Stimulated activated CD4-positive, alpha-beta T cell treated with anti-CD3 and anti-CD28 coated beads, Interleukin-1b, Interleukin-23, amount 100 ng/mL, for 4 hours (primary cell): ENCODE results near the gene RNF123.

Experiments
- DNase-seq, 2 donors: peaks; one replicate each; pipeline ENCODE4 v3.0.0-alpha.2; 2020; ENCODE audit warnings: low read depth in 2 of 2

RNF123 gene

DNA sequence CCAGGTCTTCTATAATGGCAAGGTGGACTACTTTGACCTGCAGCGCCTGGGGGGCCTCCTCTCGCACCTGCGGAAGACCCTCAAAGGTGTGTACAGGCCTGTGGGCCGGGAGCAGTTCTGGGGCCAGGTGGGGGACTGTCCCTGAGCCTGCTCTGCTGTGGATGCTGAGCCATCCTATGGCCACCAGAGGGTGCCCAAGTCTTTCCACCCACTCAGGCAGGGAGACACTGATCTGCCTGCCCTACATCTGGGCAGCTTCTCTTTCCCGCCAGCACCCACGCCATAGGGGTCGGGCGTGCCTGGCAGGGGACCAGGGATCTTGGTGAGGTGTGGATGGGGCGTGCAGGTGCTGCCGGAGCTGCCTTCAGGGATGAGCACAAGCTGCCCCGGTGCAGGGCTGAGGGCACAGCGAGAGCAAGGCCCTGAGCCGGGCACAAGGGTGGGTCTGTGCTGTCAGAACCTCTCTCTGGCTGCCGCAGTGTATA lies 14.1 kb downstream of the RNF123 start:
- DNase-seq = peak; percentile 37 to 51

DNA sequence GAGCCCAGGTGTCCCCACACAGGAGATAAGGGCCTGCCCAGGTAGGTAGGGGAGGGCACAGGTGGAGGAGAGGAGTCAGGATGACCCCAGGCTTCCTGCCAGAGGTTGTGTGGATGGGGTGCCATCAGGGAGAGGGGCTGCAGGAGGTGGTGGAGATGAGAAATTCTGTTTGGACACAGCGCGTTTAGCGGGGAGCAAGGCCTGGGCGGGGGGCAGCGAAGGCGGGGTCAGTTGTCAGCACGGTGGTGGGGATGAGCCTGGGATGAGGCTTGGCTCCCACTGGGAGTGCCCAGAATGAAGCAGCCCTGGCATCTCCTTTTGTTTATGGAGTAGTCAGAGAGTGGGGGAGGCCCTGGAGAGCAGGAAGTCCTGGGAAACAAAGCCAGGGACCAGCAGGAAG lies 14.6 kb downstream of the RNF123 start:
- DNase-seq = no peak

DNA sequence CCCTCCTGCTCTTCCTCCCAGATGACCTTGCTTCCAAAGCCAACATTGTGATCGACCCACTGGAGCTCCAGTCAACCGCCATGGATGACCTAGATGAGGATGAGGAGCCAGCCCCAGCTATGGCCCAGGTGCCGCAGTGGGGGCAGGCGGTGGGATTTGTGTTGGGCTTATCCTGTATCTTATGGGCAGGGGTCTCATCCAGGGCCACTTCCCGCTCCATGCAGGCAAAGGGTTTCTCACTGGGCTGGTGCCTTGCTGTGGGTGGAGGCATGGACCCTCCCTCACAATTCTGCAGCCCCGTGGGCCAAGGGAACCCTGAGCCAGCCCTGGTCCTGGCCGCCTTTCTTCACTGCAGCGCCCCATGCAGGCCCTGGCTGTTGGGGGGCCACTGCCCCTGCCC lies 15.3 kb downstream of the RNF123 start:
- no peak for DNase-seq

DNA sequence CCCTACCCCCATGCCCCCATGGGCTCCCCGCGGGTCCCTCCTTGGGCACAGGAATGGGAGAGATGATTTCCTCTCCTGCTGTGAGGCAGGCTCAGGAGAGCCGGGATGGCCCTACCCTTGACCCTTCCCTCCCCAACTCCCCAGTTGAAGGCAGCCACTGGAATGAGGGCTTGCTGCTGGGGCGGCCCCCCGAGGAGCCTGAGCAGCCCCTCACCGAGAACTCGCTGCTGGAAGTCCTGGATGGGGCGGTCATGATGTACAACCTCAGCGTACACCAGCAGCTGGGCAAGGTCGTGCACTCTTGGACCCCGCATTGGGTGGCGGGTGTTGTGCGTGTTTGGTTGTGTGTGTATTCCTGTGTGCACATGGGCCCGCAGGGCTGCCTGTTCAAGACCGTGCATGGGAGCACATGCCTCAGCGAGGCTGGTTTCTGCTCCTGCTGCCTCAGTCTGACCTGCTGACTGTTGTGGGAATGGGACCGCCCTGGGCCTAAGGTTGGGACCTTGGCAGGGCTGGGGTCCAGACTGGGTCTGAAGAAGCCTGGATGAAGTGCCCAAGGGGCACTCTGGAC lies 16.1 kb downstream of the RNF123 start:
- DNase-seq = no peak

DNA sequence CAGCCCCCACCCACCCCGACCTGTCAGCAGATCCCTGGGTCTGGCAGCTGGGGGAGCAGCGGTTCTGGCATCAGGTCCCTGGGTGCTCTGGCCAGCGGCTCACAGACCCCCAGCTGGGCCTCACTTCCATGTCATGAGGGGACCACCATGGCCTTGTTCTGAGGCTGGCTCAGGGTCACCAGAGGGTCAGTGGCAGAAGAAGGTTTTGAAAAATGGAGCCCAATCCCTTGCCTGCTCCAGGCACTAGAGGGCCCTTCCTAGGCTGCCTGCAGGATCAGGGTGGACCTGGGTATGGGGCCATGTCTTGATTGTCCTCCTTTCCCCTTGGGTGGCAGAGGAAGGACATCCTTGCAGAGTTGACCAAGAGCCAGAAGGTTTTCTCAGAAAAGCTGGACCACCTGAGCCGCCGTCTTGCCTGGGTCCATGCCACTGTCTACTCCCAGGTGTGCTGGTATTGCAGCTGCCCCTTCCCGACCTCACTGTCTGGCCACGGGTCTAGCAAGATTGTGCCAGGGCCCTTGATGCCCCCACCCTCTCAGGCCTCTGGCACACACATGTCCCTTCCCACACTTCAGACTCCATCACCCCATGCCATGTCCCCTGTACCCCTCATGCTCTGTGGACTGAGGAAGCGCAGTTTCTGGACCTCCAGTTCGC lies 17.2 kb downstream of the RNF123 start:
- no peak for DNase-seq

DNA sequence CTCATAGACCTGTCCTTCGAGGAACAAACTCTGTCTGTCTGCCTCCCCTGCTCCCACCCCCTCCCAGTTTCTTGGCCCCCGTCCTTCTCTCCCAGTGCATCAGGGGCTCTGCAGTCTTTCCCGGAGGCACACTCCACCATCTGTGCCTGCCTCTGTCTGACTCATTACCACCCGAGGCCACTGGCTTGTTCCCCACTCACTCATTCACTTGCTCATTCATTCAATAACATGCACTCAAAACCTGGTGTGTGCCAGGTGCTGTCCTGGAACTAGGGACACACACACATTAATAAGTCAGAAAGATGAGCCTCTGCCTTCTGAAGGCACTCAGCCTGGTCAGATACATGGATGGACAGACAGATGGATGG lies 17.7 kb downstream of the RNF123 start:
- no peak for DNase-seq

DNA sequence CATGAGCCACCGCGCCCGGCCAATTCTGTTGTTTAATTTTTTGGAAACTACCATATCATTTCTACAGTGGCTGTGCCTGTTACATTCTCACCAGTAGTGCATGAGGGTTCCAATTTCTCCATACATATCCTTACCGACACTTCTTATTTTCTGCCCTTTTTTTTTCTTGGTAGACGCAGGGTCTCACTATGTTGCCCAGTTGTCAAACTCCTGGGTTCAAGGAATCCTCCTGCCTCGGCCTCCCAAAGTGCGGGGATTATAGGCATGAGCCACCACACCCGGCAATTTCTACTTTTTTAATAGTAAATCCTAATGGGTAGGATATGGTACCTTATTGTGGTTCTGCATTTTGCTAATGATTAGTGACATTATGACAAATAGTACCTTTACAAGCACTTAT lies 20.5 kb downstream of the RNF123 start:
- no peak for DNase-seq

DNA sequence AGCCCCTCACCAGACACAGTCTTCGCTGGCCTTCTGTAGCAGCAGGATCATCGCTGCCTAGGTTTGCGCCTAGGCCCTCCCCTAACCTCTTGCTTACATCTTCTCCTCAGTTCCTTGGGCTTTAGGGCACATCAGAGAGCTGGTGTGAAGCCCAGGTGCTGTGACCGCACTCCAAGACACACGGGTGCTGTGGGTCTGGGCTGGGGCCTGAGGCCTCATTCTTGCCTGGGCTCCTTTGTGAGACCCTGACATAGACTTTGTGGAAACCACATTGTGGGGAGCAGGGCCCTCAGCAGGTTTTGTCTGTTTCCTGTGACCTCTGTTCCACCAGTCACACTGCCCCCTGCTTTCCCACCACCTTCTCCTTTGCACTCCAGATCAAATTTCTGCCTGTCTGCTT lies 22.1 kb downstream of the RNF123 start:
- DNase-seq = no peak

DNA sequence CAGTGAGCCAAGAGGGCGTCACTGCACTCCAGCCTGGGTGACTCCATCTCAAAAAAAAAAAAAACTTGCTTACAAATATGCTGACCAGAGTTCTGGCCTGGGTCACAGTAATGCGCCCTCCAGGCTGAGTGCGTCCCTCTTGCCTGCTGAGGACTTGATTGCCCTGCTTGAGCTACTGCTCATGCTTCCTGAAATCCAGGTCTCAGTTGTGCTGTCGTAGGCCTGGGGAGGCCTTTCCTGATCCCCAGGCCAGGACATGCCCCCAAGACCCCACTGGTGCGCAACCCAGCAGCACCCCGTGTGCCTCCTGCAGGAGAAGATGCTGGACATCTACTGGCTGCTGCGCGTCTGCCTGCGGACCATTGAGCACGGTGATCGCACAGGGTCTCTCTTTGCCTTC lies 22.8 kb downstream of the RNF123 start:
- DNase-seq = no peak

DNA sequence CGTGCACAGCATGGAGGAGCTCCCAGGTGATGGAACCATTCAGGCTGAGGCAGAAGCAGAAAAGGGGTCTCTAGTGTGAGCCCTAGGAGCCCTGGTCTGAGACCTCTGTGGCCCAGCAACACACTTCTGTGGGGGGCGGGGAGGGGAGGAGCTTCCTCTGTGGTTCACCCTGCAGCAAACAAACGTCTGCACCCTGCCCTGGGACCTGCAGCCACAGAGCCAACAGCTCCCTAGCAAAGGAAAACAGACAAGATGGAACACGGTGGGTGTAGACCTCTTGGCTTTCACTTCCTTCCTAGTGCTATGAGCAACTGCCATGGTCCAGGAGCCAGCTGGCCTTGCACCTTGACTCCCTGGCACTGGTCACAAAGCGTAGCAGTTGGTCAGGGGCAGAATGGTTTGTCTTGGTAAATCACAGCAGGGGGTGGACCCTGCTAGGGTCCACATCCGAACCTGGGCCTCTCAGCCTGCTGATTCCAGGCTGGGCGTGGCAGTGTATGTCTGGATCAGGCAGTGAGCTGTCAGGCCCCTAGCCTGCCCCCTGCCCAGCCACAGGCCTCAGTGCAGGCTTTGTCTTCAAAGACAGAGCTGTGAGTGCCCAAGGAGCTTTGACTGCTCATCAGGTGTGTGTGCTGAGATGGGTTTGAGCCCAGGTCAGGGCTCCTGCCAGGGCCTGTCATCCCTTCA lies 23.4 kb downstream of the RNF123 start:
- DNase-seq = no peak

DNA sequence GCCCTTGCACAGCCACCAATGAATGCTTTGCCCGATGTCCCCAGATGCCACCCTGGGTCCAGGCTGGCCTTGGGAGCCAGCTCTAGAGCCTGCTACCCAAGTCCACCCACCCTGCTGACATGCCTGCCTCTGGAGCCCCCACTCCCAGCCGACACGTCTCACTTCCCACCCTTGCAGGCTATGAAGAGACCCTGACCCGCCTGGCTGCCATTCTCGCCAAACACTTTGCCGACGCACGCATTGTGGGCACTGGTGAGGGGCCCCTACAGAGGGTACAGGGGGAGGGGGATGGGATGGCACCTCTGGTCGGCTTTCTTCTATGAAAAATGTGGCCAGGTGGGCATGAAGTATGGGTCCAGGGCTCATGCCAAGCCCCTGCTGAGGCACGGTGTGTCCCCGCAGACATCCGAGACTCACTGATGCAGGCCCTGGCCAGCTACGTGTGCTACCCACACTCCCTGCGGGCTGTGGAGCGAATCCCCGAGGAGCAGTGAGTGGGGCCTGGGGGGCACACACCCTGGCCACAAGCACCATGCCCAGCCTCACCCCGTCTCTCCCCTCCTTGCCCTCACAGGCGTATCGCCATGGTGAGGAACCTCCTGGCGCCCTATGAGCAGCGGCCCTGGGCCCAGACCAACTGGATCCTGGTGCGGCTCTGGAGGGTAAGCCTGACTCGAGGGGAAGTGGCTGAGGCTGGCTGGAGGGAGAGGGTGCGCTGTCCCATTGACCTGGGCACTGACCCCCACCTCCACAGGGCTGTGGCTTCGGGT lies 24.2 kb downstream of the RNF123 start:
- DNase-seq = no peak

DNA sequence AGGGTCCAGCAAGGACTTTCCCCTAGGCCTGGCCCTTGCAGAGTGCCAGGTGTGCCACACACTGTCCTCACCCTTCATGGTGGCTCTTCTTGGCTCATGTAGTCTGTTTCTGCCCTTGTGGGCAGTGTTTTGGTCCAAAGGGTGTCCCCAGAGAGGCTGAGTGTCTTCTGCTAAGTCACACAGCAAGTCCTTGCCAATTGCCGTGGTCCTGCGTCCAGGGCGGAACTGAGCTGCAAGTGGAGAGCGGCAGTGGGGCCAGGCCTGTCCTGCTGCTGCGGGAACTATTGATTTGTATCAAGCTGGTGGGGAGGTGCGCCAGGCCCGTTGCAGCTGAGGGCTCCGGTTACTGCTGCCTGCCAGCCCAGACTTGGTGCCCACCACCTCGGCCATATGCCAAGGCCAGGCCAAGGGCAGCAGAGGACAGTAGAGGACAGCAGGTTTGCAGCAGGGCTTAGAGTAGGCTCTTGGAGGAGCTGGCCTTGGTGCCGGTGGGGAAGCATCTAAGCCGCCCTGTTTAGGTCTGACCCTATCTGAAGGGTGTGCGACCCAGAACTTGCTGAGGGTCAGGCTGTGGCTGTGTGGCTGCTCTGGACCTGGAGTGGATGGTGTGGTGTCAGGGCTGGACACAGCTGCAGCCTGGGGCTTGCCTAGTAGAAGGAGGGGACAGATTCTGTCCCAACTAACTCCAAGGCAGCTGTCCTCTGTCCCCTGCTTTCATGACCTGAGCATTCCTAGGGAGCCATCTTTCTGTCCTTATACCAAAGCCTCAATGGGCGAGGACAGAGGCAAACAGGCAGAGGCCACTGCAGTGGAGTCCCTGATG lies 25.6 kb downstream of the RNF123 start:
- no peak for DNase-seq

DNA sequence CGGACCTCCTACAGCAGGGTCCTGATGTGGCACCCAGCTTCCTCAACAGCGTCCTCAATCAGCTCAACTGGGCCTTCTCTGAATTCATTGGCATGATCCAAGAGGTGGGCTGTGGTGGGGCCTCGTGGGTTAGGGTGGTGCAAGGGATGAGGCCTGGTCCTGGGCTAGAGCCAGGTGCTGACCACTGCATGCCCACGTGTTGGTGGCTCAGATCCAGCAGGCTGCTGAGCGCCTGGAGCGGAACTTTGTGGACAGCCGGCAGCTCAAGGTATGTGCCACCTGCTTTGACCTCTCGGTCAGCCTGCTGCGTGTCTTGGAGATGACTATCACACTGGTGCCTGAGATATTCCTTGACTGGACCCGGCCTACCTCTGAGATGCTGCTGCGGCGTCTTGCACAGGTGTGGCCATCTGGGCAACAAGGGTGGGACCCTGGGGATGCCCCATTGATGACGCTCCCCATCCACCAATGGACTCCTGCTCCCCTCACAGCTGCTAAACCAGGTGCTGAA lies 26.3 kb downstream of the RNF123 start:
- DNase-seq = no peak

DNA sequence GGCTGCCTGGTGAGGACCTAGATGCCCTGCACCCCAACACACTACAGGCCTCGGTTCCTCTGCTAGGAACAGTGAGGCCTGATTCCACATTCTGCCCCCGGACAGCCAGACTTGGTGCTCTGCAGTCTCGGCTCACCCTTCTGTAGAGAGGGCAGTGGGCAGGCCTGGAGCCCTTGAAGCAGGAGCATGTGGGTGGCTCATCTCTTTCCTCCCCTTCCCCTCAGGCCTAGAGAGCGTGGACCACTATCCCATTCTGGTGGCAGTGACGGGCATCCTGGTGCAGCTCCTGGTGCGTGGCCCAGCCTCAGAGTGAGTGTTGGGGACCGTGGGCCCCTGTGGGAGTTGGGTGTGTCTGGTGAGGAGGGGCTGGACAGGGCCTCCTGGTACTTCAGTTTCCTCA lies 26.8 kb downstream of the RNF123 start:
- DNase-seq = no peak

DNA sequence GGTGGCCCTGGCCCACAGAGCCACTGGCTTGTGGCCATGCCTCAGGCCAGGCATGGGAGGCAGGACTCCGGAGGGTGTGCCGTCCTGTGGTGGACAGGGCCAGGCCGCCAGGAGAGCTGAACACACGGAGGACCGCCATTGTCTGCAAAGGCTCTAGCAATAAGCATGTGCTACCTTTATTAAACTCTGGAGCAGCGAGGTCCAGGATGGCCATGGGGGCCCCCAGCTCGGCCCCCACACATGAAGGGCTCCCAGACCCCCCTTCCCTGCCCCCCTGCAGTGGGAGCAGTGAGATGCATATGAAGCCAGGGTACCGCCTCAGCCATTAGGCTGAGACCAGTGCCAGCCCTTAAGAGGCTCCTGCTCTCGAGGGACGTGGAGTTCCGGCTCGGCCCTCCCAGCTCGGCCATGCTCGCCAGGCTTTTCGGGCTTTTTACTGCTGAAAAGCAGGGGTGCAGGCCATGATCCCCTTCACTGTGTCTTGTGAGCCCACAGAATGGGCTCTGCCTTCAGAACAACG lies 27.4 kb downstream of the RNF123 start:
- no peak for DNase-seq

DNA sequence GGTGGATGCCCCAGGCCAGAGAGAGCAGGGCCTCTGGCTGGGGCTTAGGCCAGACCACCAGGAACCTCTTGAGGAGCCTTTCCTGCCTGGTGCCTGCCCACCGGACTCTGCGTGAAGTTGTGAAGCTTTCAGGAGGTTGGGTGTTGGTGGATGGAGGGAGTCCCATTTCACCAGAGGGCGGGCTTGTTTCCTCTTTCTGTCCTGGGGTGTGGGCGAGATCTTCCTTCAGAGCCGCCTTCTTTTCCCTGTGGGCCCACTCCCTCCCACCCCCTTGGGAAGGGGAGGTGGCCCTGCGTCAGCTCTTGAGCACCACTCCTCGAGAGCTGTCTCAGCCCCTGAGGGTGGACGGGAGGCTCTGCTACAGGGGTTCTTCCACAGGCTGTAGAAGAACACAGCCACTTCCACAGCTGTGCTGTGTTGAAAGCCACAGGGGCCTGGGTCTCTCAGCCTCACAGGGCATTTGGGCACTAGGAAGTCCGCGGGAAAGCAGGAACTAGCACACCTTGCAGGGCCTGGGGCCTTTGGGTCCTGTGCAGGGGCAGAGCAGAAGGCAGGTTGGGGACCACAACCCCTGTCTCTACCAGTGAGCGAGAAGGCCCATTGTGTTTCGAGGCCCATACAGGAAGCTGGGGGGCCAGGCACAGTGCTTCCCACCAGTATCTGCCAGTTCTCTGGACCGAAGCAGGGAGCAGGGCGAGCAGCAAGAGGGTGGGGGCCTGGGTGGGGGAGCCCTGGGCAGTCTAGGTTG lies 28.0 kb downstream of the RNF123 start:
- no peak for DNase-seq

DNA sequence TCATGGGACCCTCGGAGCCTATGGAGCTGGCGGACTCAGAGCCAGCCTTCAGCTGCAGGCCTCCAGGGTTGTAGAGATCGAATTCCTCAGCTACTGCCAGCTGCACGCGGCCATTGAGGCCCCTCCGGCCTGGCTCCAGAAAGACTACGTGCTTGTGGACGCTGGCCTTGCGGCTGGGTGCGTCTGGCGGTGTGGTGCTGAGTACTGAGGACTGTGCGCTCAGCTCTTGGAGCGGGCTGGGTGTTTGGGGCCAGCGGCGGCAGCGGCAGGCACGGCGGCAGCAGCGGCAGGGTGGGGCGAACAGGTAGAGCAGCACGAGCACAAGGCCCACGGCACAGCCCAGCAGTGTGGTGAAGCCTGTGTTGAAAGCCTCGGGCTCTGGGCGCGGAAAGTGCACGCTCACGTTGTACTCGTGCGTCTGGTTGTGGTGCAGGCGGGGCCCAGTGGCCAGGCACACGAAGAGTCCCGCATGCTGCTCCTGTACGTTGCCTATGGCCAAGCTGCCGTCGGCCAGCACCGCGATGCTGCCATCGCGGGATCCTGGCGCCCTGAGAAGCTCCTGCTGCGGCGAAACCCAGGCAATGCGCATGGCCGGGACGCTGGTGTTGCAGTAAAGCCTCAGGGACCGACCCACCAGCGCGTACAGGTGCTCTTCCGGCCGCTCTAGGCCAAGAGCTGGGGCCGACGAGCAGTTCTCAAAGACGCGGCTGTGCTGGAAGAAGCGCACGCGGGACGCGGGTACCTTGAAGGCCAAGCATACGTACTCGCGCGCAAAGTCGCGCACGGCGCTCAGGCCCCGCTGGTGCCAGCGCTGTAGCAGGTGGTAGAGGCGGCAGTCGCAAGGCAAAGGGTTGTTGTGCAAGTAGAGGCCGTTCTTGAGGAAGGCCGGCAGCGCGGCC lies 28.9 kb downstream of the RNF123 start:
- no peak for DNase-seq

DNA sequence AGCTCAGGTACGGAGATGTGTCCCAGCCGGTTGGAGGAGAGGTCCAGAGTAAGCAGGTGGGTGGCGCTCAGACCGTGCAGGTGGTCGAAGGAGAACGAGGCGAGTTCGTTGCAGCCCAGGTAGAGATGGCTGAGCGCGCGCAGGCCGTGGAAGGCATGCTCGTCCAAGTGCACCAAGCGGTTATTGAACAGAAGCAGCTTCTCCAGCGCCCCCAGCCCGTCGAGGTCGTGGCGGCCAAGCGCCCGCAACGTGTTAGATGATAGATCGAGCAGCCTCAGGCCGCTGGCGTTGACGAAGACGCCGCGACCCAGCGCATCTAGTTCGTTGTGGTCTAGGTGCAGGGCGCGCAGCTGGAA lies 29.5 kb downstream of the RNF123 start:
- peak in 1 of 2 donors; percentile 25 for DNase-seq

DNA sequence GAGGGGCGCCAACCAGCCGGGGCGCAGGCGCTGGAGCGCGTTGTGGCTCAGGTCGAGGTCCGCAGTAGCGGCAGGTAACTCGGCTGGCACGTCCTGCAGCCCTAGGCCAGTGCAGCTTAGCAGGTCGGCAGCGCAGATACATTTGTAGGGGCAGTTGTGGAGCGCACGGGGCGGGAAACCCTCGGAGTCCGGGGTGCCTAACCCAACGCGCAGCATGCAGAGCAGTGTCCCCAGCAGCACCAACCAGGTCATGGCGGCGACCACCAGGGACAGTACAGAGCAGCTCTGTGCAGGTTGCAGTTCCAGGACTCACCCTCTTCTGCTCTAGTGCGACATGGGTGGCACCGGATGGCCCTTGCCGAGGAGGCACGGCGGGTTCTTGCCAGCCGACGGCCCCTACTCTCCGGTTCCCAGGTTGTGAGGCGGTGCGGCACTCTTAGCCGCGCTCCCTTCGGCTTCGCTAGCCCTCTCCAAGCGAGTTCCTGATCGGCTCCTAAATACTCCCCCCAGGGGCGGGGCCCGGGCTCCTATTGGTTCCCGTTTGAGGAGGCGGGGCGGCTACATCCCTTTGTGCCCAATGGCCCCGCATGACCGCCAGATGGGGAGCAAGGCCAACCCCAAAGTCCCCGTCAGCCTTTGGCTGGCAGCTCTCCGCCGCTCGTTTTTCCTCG lies 30.0 kb downstream of the RNF123 start, which contains the start of gene AMIGO3:
Gene AMIGO3 (minus strand): TSS at position 471 of the 671 bp plus-strand sequence. CDS start 219 bp downstream, at position 252.
- peak; percentile 73 to 89 for DNase-seq
